Lower lobe of right lung (tissue), 2 donors: ENCODE results near the gene FSIP1. TPM values are rescaled to one million over a fixed set of nuclear protein-coding genes. Genes with fewer than 3 reads are reported as not detected.

Source experiments
- ATAC-seq, 2 donors: fragments of 200-7000 bp; cut with Tn5 transposase; one replicate each; pipeline ENCODE4 v1.9.1; 2020 to 2022; ENCODE audit warnings: mild to moderate bottlenecking in 2 of 2, moderate library complexity in 2 of 2
- DNase-seq: peaks from one replicate; pipeline ENCODE4 v3.0.0-alpha.2; 2020
- H3K27ac ChIP-seq: fragments of 200-600 bp; one replicate; pipeline ENCODE4 v1.8.0; 2022
- H3K27me3 ChIP-seq: fragments of 200-600 bp; one replicate; pipeline ENCODE4 v1.8.0; 2022; ENCODE audit warnings: low read depth
- H3K36me3 ChIP-seq: fragments of 200-600 bp; one replicate; pipeline ENCODE4 v1.8.0; 2022; ENCODE audit warnings: mild to moderate bottlenecking
- H3K4me1 ChIP-seq: fragments of 200-600 bp; one replicate; pipeline ENCODE4 v1.8.0; 2022
- H3K4me3 ChIP-seq: fragments of 200-600 bp; one replicate; pipeline ENCODE4 v1.8.0; 2022; ENCODE audit warnings: mild to moderate bottlenecking
- H3K9me3 ChIP-seq: fragments of 200-600 bp; one replicate; pipeline ENCODE4 v1.8.0; 2022
- CTCF ChIP-seq: fragments of 200-600 bp; IDR thresholded peaks from one replicate; pipeline ENCODE4 v1.8.0; 2022; ENCODE audit warnings: antibody characterized with exemption, mild to moderate bottlenecking
- intact Hi-C: fragments of 100-400 bp; cut with DNase I; formaldehyde crosslinking; loops from one replicate; pipeline ENCODE4 v1.11.0; 2022
- total RNA-seq: library from RNA; stranded (reverse); fragmentation: NEBNext Ultra II Directional; extraction: Animal tissue kit (Norgen Biotek cat#: 25700); gene quantifications from one replicate; pipeline ENCODE4 v1.2.1, GENCODE V29; 2021
- donor health status: DM: no; HTN: yes; CAD: no; lungs with severe emphysema.

FSIP1 gene
- total RNA-seq, 1 donor from 2014 or later, result 2.0 TPM

- DNase-seq, result no peak
Observed at GRCh38 chr15:39578851-39579486, 203.7 kb downstream of the FSIP1 start.

GRCh38 chr15:39575180-39575579 is 207.5 kb downstream of the FSIP1 start:
- H3K4me3 ChIP-seq, result no peak overlapping the region
- no peaks in the 10 kb centered on the region for H3K27me3 ChIP-seq
- intact Hi-C loops, result loop anchor here (10.0 kb wide), 1 partner anchor 80 kb away; no protein-coding TSS in a partner anchor
- ATAC-seq (no peak), DNase-seq (no peak)
- H3K4me1 ChIP-seq, result peaks cover 6% of the 10 kb centered on the region
- no peak for TF ChIP-seq CTCF
- H3K36me3 ChIP-seq, result no peaks in the 10 kb centered on the region
- no peak overlapping the region for H3K27ac ChIP-seq
- H3K9me3 ChIP-seq, result no peaks in the 10 kb centered on the region

More at GRCh38 chr15:39578851-39579486, 203.7 kb downstream of the FSIP1 start:
- no peak for ATAC-seq
- Histone ChIP-seq H3K4me3 (peak overlapping the region; percentile 67), H3K9me3 (no peaks in the 10 kb centered on the region), H3K27me3 (no peaks in the 10 kb centered on the region), H3K4me1 (peaks cover 34% of the 10 kb centered on the region), H3K27ac (peak overlapping the region; percentile 94), H3K36me3 (peaks cover 19% of the 10 kb centered on the region)
- intact Hi-C loops, result loop anchor here (10.0 kb wide), 1 partner anchor 84 kb away; no protein-coding TSS in a partner anchor
- no peak for TF ChIP-seq CTCF

- no peak overlapping the region for H3K27ac ChIP-seq
- no peaks in the 10 kb centered on the region for H3K27me3 ChIP-seq
- H3K4me1 ChIP-seq, result no peaks in the 10 kb centered on the region
- no peaks in the 10 kb centered on the region for H3K9me3 ChIP-seq
- no peak for TF ChIP-seq CTCF
- DNase-seq (no peak), ATAC-seq (no peak)
- H3K4me3 ChIP-seq, result no peak overlapping the region
- intact Hi-C loops, result loop anchor here (10.0 kb wide), 1 partner anchor 80 kb away; no protein-coding TSS in a partner anchor
- H3K36me3 ChIP-seq, result no peaks in the 10 kb centered on the region
Observed at GRCh38 chr15:39574427-39574826, 208.2 kb downstream of the FSIP1 start.

- Histone ChIP-seq H3K27me3 (no peaks in the 10 kb centered on the region), H3K27ac (no peak overlapping the region), H3K36me3 (no peaks in the 10 kb centered on the region), H3K4me3 (no peak overlapping the region), H3K4me1 (no peaks in the 10 kb centered on the region), H3K9me3 (no peaks in the 10 kb centered on the region)
- DNase-seq (no peak), ATAC-seq (no peak)
- TF ChIP-seq CTCF, result no peak
- intact Hi-C loops, result loop anchor here (10.0 kb wide), 1 partner anchor 79 kb away; no protein-coding TSS in a partner anchor
Observed at GRCh38 chr15:39573844-39574243, 208.8 kb downstream of the FSIP1 start.

GRCh38 chr15:39573287-39573686 is 209.4 kb downstream of the FSIP1 start:
- Histone ChIP-seq H3K36me3 (no peaks in the 10 kb centered on the region), H3K27me3 (no peaks in the 10 kb centered on the region), H3K4me1 (no peaks in the 10 kb centered on the region), H3K9me3 (no peaks in the 10 kb centered on the region), H3K4me3 (no peak overlapping the region), H3K27ac (no peak overlapping the region)
- no peak for ATAC-seq
- intact Hi-C loops, result loop anchor here (10.0 kb wide), 1 partner anchor 78 kb away; no protein-coding TSS in a partner anchor
- TF ChIP-seq CTCF, result no peak
- no peak for DNase-seq
